Lung (tissue), 12 donors: ENCODE results near the gene TMEM254. TPM values are rescaled to one million over a fixed set of nuclear protein-coding genes. Genes with fewer than 3 reads are reported as not detected.

ENCODE experiments used
- ATAC-seq: fragments of 200-7000 bp; cut with Tn5 transposase; one replicate; pipeline ENCODE4 v1.9.1; 2020; ENCODE audit warnings: moderate number of reproducible peaks; ENCODE audit not compliant: insufficient read depth, low FRiP score
- DNase-seq, 3 donors: peaks; one replicate each; pipeline ENCODE4 v3.0.0-alpha.2; 2013 to 2017
- H3K27ac ChIP-seq, 2 donors: one replicate each; pipeline ENCODE4 v1.5.1; 2013; ENCODE audit warnings: mild to moderate bottlenecking in 2 of 2, moderate library complexity in 2 of 2, control low read depth in 1 of 2, inconsistent platforms in 1 of 2, low read depth in 1 of 2, low read length in 1 of 2
- H3K27me3 ChIP-seq, 3 donors: one replicate each; pipeline ENCODE4 v1.5.1; 2013; ENCODE audit warnings: low read length in 2 of 3; ENCODE audit not compliant: control insufficient read depth in 3 of 3, insufficient read depth in 3 of 3
- H3K36me3 ChIP-seq, 4 donors: one replicate each; pipeline ENCODE4 v1.5.1; 2013; ENCODE audit warnings: low read length in 4 of 4, mild to moderate bottlenecking in 1 of 4, moderate library complexity in 1 of 4; ENCODE audit not compliant: control insufficient read depth in 4 of 4, insufficient read depth in 4 of 4
- H3K4me1 ChIP-seq, 5 donors: one replicate each; pipeline ENCODE4 v1.5.1; 2013; ENCODE audit warnings: low read length in 5 of 5, mild to moderate bottlenecking in 2 of 5, moderate library complexity in 1 of 5; ENCODE audit not compliant: control insufficient read depth in 5 of 5, insufficient read depth in 5 of 5
- H3K4me3 ChIP-seq: one replicate; pipeline ENCODE4 v1.5.1; 2013; ENCODE audit warnings: mild to moderate bottlenecking, control low read depth, moderate library complexity
- H3K9ac ChIP-seq, 2 donors: one replicate each; pipeline ENCODE4 v1.5.1; 2013; ENCODE audit warnings: low read length in 2 of 2, control low read depth in 1 of 2; ENCODE audit not compliant: insufficient read depth in 1 of 2
- H3K9me3 ChIP-seq, 4 donors: one replicate each; pipeline ENCODE4 v1.5.1; 2013; ENCODE audit warnings: low read length in 3 of 4, mild to moderate bottlenecking in 1 of 4, moderate library complexity in 1 of 4; ENCODE audit not compliant: control insufficient read depth in 4 of 4, insufficient read depth in 3 of 4
- CTCF ChIP-seq: IDR thresholded peaks from 2 replicates; pipeline ENCODE4 v1.5.1; 2012; ENCODE audit warnings: mild to moderate bottlenecking; ENCODE audit errors: control extremely low read depth, extremely low read depth
- whole genome bisulfite sequencing, 2 donors: extraction: QIAGEN DNeasy Blood & Tissue Kit; methylation state at CpG; one replicate each; pipeline ENCODE4 v1.1.7; 2013; 5-methylcytosine and 5-hydroxymethylcytosine counted together
- polyA plus RNA-seq, 2 donors: library from polyadenylated mRNA; stranded (reverse); fragments of 200-250 nt; gene quantifications; one replicate each; pipeline ENCODE4 v1.2.1, GENCODE V29; 2013
- total RNA-seq, 2 donors: library from RNA; depleted of rRNA in 1 of 2; stranded (reverse); fragments of >200 nt in 1 of 2; gene quantifications; one replicate each; pipeline ENCODE4 v1.2.1, GENCODE V29; 2014 to 2021
- donor health status: control.
- donor health status: control.
- donor health status: Bipolar disorder and iron deficiency.
- donor health status: healthy.
- donor health status: DM: yes; HTN: yes; CAD: no.

The TMEM254 gene
- total and polyA plus RNA-seq, 4 donors, result 14.0 to 25.8 (median 18.6) TPM

- no peak for TF ChIP-seq CTCF
- peaks cover 0 to 11% (median under 1%) of the 10 kb centered on the region in 4 donors for H3K36me3 ChIP-seq
- WGBS, 2 donors, result 88 to 95% methylated on average over 9 of the region's 9 CpGs
Measured at GRCh38 chr10:80081026-80081425, 2.6 kb downstream of the TMEM254 start.

DNA sequence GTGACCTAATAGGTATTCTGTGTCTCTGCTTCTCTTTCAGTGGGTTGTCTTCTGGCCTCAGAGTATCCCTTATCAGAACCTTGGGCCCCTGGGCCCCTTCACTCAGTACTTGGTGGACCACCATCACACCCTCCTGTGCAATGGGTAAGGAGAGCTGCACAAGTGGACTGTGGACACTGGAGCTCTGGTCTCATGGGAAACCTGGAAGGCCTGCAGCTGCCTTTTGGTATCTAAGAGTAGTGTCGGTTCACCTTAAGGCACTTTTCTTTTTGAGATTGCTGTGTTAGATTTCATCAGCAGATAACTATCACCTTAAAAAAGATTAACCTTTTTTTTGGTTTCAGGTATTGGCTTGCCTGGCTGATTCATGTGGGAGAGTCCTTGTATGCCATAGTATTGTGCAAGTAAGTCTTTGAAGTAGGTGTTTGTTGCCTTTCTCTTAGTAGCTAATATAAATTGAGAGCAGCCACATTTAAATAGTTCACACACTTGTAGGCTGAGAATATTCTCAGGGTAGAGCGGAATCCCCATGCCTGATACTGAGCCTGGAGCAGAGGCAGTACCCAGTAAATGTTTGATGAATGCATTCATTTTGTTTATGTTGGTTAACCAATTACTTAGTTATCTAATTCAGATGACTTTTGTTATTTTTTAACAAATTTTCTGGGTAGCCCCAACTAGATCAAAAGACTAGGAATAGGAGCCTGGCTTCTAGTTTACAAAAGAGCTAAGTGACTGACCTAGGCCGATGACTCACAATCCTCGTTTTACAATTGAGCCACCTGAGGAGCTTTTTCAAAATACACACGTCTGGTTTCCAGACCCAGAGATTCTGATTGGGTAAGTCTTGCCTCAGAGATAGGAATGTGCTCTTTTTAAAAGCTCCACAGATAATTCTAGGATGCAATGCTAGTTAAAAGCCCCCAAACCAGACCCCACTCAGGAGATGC is 3.6 kb downstream of the TMEM254 start:
- peaks cover 0 to 16% (median 2%) of the 10 kb centered on the region in 5 donors for H3K4me1 ChIP-seq
- H3K36me3 ChIP-seq, result peaks cover 0 to 12% (median under 1%) of the 10 kb centered on the region in 4 donors
- H3K9me3 ChIP-seq, result no peaks in the 10 kb centered on the region
- H3K27ac ChIP-seq, result no peak overlapping the region
- no peak overlapping the region for H3K9ac ChIP-seq
- 67 to 82% methylated on average over 5 of the region's 5 CpGs for WGBS, 2 donors
- DNase-seq, result no peak
- ATAC-seq, result no peak
- no peaks in the 10 kb centered on the region for H3K27me3 ChIP-seq
- TF ChIP-seq CTCF, result no peak
- no peak overlapping the region for H3K4me3 ChIP-seq

More at GRCh38 chr10:80081026-80081425, 2.6 kb downstream of the TMEM254 start:
- Histone ChIP-seq H3K27ac (no peak overlapping the region), H3K9ac (no peak overlapping the region), H3K27me3 (no peaks in the 10 kb centered on the region), H3K9me3 (no peaks in the 10 kb centered on the region), H3K4me1 (peaks cover 0 to 16% (median 2%) of the 10 kb centered on the region in 5 donors), H3K4me3 (no peak overlapping the region)
- no peak for ATAC-seq
- DNase-seq, result no peak

- Histone ChIP-seq H3K4me3 (no peak overlapping the region), H3K4me1 (no peaks in the 10 kb centered on the region), H3K36me3 (peaks cover 3 to 7% (median 5%) of the 10 kb centered on the region in 4 donors), H3K27me3 (no peaks in the 10 kb centered on the region), H3K9ac (no peak overlapping the region), H3K27ac (no peak overlapping the region), H3K9me3 (no peaks in the 10 kb centered on the region)
- no peak for TF ChIP-seq CTCF
- no peak for DNase-seq
- WGBS, 2 donors, result 44 to 74% methylated on average over 2 of the region's 2 CpGs
- ATAC-seq, result no peak
Measured at GRCh38 chr10:80090121-80090520, 11.7 kb downstream of the TMEM254 start.
